Measurements from ENCODE around the gene FIGN. TPM values are rescaled to one million over a fixed set of nuclear protein-coding genes. Genes with fewer than 3 reads are reported as not detected.

FIGN gene
- total and polyA plus RNA-seq, 2 experiments from 2014 or later = 0.76 to 2.6 TPM

- H3F3A ChIP-seq (ENCODE audit: insufficient read depth) = no peaks in the 10 kb centered on the region
- in situ Hi-C loops (cut with MboI) = no loop called here
- H3K9me3 ChIP-seq (ENCODE audit: low read depth) = no peaks in the 10 kb centered on the region
- no peak overlapping the region for H3K4me2 ChIP-seq (ENCODE audit: unreplicated experiment)
- no peaks in the 10 kb centered on the region for H3K79me2 ChIP-seq (ENCODE audit: insufficient read depth)
- DNase-seq = no peak
- 93 to 94% methylated on average over 11 to 13 of the region's 13 CpGs for WGBS, 2 experiments (ENCODE audit: low coverage in 1 of 2, low lambda C conversion rate in 2 of 2, missing lambda C conversion rate in 2 of 2)
- H3K36me3 ChIP-seq (ENCODE audit: low read depth) = no peaks in the 10 kb centered on the region
- no peak overlapping the region for H2AFZ ChIP-seq
- no peaks in the 10 kb centered on the region for H3K4me1 ChIP-seq (ENCODE audit: insufficient read depth)
- H3K27ac ChIP-seq = no peak overlapping the region
- TF ChIP-seq EZH2 (IDR thresholded peaks at IDR 0.05; ENCODE audit: insufficient read depth, poor library complexity, severe bottlenecking) (no peak), EZH2phosphoT487 (IDR thresholded peaks at IDR 0.05; ENCODE audit: insufficient read depth, low read depth) (no peak)
- no peaks in the 10 kb centered on the region for H3K27me3 ChIP-seq (replicated peaks; ENCODE audit: insufficient read depth)
- H4K20me1 ChIP-seq (ENCODE audit: insufficient read depth) = no peaks in the 10 kb centered on the region
- H3K9me2 ChIP-seq (ENCODE audit: insufficient read depth) = no peaks in the 10 kb centered on the region; the same call in 1 of the 2 replicates
- H3K4me3 ChIP-seq = no peak overlapping the region
- H3K9ac ChIP-seq = no peak overlapping the region
These were observed 124.8 kb downstream of the FIGN start for GRCh38 chr2:163610817-163611556.

GRCh38 chr2:163607630-163608029, 128.2 kb downstream of the FIGN start:
- Histone ChIP-seq H3K9me2 (ENCODE audit: insufficient read depth) (no peaks in the 10 kb centered on the region), H3K4me2 (ENCODE audit: unreplicated experiment) (no peak overlapping the region), H3K27ac (no peak overlapping the region), H4K20me1 (ENCODE audit: insufficient read depth) (no peaks in the 10 kb centered on the region), H3K9me3 (ENCODE audit: low read depth) (no peaks in the 10 kb centered on the region), H3K79me2 (ENCODE audit: insufficient read depth) (no peaks in the 10 kb centered on the region), H3K4me1 (ENCODE audit: insufficient read depth) (peaks cover 12% of the 10 kb centered on the region), H3K4me3 (no peak overlapping the region), H3K9ac (no peak overlapping the region), H3K36me3 (ENCODE audit: low read depth) (no peaks in the 10 kb centered on the region), H3K27me3 (replicated peaks; ENCODE audit: insufficient read depth) (no peaks in the 10 kb centered on the region), H3F3A (ENCODE audit: insufficient read depth) (peaks cover 9% of the 10 kb centered on the region), H2AFZ (no peak overlapping the region)
- in situ Hi-C loops (cut with MboI) = no loop called here
- DNase-seq = no peak
- TF ChIP-seq EZH2phosphoT487 (IDR thresholded peaks at IDR 0.05; ENCODE audit: insufficient read depth, low read depth) = no peak
- no peak for TF ChIP-seq EZH2 (IDR thresholded peaks at IDR 0.05; ENCODE audit: insufficient read depth, poor library complexity, severe bottlenecking)

- no peak for DNase-seq
- Histone ChIP-seq H2AFZ (no peak overlapping the region), H3K9ac (no peak overlapping the region), H3K36me3 (ENCODE audit: low read depth) (no peaks in the 10 kb centered on the region), H3K27me3 (replicated peaks; ENCODE audit: insufficient read depth) (no peaks in the 10 kb centered on the region), H3K4me3 (no peak overlapping the region), H3K9me3 (ENCODE audit: low read depth) (no peaks in the 10 kb centered on the region), H3K79me2 (ENCODE audit: insufficient read depth) (no peaks in the 10 kb centered on the region), H3K27ac (no peak overlapping the region), H3K9me2 (ENCODE audit: insufficient read depth) (no peaks in the 10 kb centered on the region), H4K20me1 (ENCODE audit: insufficient read depth) (no peaks in the 10 kb centered on the region), H3K4me1 (ENCODE audit: insufficient read depth) (peaks cover 12% of the 10 kb centered on the region), H3F3A (ENCODE audit: insufficient read depth) (peaks cover 9% of the 10 kb centered on the region), H3K4me2 (ENCODE audit: unreplicated experiment) (no peak overlapping the region)
- in situ Hi-C loops (cut with MboI) = no loop called here
- TF ChIP-seq EZH2 (IDR thresholded peaks at IDR 0.05; ENCODE audit: insufficient read depth, poor library complexity, severe bottlenecking) (no peak), EZH2phosphoT487 (IDR thresholded peaks at IDR 0.05; ENCODE audit: insufficient read depth, low read depth) (no peak)
- WGBS, 2 experiments (ENCODE audit: low coverage in 1 of 2, low lambda C conversion rate in 2 of 2, missing lambda C conversion rate in 2 of 2) = 97 to 98% methylated on average over 3 of the region's 3 CpGs
These were observed 128.9 kb downstream of the FIGN start for GRCh38 chr2:163606878-163607277.

- no peak for DNase-seq
- Histone ChIP-seq H3K27ac (no peak overlapping the region), H3K27me3 (replicated peaks; ENCODE audit: insufficient read depth) (no peaks in the 10 kb centered on the region), H4K20me1 (ENCODE audit: insufficient read depth) (no peaks in the 10 kb centered on the region), H3K79me2 (ENCODE audit: insufficient read depth) (no peaks in the 10 kb centered on the region), H3K9me2 (ENCODE audit: insufficient read depth) (no peaks in the 10 kb centered on the region), H2AFZ (no peak overlapping the region), H3K9ac (no peak overlapping the region), H3K9me3 (ENCODE audit: low read depth) (no peaks in the 10 kb centered on the region), H3K4me1 (ENCODE audit: insufficient read depth) (peaks cover 12% of the 10 kb centered on the region), H3K36me3 (ENCODE audit: low read depth) (no peaks in the 10 kb centered on the region), H3K4me2 (ENCODE audit: unreplicated experiment) (no peak overlapping the region), H3F3A (ENCODE audit: insufficient read depth) (peaks cover 9% of the 10 kb centered on the region), H3K4me3 (no peak overlapping the region)
- in situ Hi-C loops (cut with MboI) = no loop called here
- 89 to 95% methylated on average over 2 of the region's 2 CpGs for WGBS, 2 experiments (ENCODE audit: low coverage in 1 of 2, low lambda C conversion rate in 2 of 2, missing lambda C conversion rate in 2 of 2)
- TF ChIP-seq EZH2phosphoT487 (IDR thresholded peaks at IDR 0.05; ENCODE audit: insufficient read depth, low read depth) = no peak
- TF ChIP-seq EZH2 (IDR thresholded peaks at IDR 0.05; ENCODE audit: insufficient read depth, poor library complexity, severe bottlenecking) = no peak
These were observed 130.0 kb downstream of the FIGN start for GRCh38 chr2:163605779-163606178.
